ENCODE results near the gene PLXNA2.
A peak's percentile ranks its signal among the peaks of the same experiment; 100 is the strongest.

Gene PLXNA2

DNA sequence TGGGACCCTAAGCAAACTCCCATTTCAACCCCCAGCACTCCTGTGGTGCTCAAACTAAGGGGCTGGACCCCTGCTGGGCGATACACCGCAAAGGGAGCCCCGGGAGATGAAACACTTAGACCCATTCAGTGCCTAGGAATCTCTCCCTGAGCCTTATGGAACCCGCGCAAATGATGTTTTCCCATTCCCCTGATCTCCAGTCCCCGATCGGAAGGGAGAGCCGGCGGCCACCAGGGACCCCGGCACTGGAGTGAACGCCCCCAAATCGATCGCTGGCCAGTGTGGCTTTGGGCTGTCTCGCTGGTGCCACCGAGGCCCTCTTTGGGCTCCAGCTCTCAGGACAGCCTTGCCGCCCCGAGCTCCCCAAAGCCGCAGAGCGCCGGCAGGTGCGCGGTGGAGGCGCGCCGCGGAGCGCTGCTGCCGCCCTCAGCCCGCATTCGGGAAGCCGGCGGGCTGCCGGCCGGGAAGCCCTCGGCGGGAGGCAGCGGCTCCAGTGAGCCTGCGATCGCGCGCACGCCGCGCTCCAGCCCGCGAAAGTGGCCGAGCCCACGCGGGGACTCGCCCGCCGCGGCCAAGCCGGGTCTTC is 1.1 kb downstream of the PLXNA2 start:
- CTCF ChIA-PET: interaction anchor here (0.7 to 29.4 kb wide), 13 partner anchors 9 to 374 kb away, joined by 3 to 990 read pairs (median 12); no protein-coding TSS in a partner anchor
- peak overlapping the region; percentile 72 for H3K4me3 ChIP-seq (ENCODE audit: low read depth, low read length)
- DNase-seq (ENCODE audit: low read depth, low spot score): no peak
- POLR2A ChIA-PET: interaction anchor here (0.7 to 1.0 kb wide), 2 partner anchors 212 to 213 kb away, joined by 3 to 4 read pairs; no protein-coding TSS in a partner anchor
- TF ChIP-seq, protein P1, sequence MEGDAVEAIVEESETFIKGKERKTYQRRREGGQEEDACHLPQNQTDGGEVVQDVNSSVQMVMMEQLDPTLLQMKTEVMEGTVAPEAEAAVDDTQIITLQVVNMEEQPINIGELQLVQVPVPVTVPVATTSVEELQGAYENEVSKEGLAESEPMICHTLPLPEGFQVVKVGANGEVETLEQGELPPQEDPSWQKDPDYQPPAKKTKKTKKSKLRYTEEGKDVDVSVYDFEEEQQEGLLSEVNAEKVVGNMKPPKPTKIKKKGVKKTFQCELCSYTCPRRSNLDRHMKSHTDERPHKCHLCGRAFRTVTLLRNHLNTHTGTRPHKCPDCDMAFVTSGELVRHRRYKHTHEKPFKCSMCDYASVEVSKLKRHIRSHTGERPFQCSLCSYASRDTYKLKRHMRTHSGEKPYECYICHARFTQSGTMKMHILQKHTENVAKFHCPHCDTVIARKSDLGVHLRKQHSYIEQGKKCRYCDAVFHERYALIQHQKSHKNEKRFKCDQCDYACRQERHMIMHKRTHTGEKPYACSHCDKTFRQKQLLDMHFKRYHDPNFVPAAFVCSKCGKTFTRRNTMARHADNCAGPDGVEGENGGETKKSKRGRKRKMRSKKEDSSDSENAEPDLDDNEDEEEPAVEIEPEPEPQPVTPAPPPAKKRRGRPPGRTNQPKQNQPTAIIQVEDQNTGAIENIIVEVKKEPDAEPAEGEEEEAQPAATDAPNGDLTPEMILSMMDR (IDR thresholded peaks at IDR 0.05; ENCODE audit: insufficient read depth, low read length, missing control alignments): no peak

DNA sequence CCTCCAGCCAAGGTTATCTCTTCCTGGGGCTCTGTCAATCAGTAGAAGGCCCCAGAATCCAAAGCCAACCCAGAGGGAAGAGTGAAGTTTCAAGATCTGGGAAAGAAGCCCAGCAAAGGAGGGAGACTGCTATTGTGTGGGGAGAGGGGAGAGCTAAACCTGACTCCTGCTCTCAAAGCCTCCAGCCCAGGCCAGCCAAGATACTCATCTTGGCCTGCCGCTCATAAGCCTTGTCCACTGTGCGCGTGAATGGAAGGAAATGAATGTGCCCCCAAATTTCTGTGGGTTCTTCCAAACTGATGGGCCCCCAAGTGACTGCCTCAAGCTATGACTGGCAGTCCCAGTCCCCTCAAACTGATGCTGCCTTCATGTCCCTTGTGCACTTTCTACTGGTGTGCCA is 2.0 kb downstream of the PLXNA2 start:
- ChIA-PET POLR2A (interaction anchor here (0.6 kb wide), 1 partner anchor 20 kb away, joined by 3 read pairs; no protein-coding TSS in a partner anchor), CTCF (interaction anchor here (0.7 to 29.4 kb wide), 13 partner anchors 10 to 244 kb away, joined by 3 to 990 read pairs (median 5); no protein-coding TSS in a partner anchor)
- DNase-seq (ENCODE audit: low read depth, low spot score): no peak
- TF ChIP-seq, protein P1 (IDR thresholded peaks at IDR 0.05; ENCODE audit: insufficient read depth, low read length, missing control alignments): no peak
- no peak overlapping the region for H3K4me3 ChIP-seq (ENCODE audit: low read depth, low read length)

DNA sequence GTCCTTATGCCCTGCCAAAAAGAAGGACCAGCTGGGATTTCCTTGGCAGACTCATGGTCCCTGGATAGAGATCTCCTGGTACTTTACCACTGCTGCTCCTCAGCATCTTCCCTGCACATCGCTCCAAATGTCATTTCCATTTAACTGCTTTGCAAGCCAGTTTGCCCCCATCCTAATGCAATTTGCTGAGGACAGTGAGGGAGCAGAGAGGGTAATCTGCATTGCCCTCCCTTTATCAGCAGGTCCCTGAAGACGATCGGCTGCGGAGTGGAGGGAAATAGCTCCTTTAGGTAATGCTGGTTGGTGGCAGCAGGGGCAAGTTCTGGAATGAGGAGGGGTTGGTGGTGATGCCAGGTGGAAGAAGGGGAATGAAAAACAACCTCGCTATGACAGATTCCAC is 2.7 kb downstream of the PLXNA2 start:
- TF ChIP-seq, protein P1 (IDR thresholded peaks at IDR 0.05; ENCODE audit: insufficient read depth, low read length, missing control alignments): no peak
- no peak overlapping the region for H3K4me3 ChIP-seq (ENCODE audit: low read depth, low read length)
- ChIA-PET CTCF (interaction anchor here (0.7 to 29.4 kb wide), 18 partner anchors 11 to 244 kb away, joined by 3 to 990 read pairs (median 4); no protein-coding TSS in a partner anchor), POLR2A (interaction anchor here (1.3 kb wide), 1 partner anchor 220 kb away, joined by 3 read pairs; no protein-coding TSS in a partner anchor)
- DNase-seq (ENCODE audit: low read depth, low spot score): no peak

DNA sequence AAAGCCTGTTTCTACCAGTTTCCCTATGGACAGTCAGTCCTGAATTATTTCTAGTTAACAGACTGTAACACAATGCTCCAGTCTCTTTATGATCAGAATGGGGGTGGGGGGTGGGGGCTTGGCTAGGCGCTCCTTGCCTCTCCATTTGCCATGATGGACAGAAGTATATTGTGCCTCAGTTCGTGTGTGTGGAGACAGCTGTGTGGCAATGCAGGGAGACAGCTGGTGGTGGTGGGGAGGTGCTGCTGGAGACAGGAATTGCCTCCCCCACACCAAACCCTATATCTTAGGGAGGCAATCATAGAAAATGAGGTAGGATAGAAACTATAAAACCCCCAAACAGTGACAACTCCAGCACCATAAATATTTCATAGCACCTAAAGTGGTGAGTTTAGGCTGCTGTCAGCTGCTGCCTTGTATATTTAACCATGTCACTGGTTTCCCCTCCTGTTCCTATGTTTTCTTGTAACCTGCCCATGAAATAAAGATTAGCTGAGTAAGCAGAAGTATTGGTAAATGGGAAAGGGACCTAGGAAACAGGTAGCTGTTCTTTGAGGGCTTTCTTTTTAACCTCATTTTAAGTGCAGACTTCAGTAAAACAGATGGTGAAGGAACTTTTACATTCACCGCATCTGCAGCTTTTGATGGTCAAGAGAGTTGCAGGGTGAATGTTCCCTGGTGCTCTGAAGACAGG is 3.4 kb downstream of the PLXNA2 start:
- ChIA-PET POLR2A (interaction anchor here (1.3 kb wide), 1 partner anchor 219 kb away, joined by 3 read pairs; no protein-coding TSS in a partner anchor), CTCF (interaction anchor here (0.8 to 29.4 kb wide), 21 partner anchors 10 to 278 kb away, joined by 3 to 990 read pairs (median 5); no protein-coding TSS in a partner anchor)
- TF ChIP-seq, protein P1 (IDR thresholded peaks at IDR 0.05; ENCODE audit: insufficient read depth, low read length, missing control alignments): no peak
- H3K4me3 ChIP-seq (ENCODE audit: low read depth, low read length): no peak overlapping the region
- no peak for DNase-seq (ENCODE audit: low read depth, low spot score)

DNA sequence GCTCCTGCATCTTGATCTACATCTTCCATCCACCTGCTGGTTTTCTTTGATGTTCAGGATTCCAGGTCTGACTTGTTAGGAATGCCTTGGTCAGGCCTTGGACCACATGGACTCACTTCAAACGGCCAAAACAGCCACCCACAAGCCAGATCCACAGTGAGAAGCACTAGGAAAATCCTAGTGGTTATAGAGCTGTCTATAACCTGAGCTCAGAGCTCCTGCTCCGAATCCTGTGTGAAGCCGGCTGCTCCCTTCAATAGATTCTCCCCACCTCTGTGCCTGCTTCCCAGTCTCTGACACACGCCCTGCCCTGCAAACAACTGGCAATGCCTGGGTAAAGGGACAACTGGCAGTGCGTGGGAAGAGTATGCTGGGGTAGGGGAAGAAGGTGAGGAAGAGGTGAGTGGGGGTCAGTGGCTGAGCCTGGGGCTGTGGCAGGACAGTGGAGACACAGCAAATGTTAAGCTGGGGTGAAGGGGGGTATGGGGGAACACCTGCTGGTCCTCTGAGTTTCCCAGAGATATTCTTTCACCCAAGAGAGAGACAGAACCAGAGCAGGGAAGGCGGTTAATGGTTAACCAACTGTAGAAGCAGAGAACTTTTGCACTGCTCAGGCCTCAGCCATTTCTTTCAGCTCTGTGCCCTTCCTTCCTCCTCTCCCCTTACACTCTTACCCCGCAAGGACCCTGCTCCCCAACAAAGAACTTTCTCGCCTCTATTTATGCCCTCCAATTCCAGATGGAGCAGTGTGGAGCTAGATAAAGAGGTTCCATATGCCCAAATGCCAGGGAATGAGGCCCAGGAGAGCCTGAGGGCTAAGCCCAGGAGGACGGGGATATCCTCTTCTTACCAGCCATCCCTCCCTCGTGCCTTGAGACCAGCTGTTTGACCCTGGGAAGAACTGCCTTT is 4.5 kb downstream of the PLXNA2 start:
- DNase-seq (ENCODE audit: low read depth, low spot score): no peak
- TF ChIP-seq, protein P1 (IDR thresholded peaks at IDR 0.05; ENCODE audit: insufficient read depth, low read length, missing control alignments): no peak
- no peak overlapping the region for H3K4me3 ChIP-seq (ENCODE audit: low read depth, low read length)

More for the DNA sequence above, 4.5 kb downstream of the PLXNA2 start:
- ChIA-PET CTCF (interaction anchor here (0.8 to 34.8 kb wide), 36 partner anchors 2 to 1250 kb away, joined by 3 to 990 read pairs (median 5); partner anchors contain the start of gene PLXNA2), POLR2A (interaction anchor here (1.0 kb wide), 1 partner anchor 218 kb away, joined by 4 read pairs; no protein-coding TSS in a partner anchor)
